Amniotic stem cell (primary cell): ENCODE data around the gene SYT3.
"Not testable (repeated sequence)": the region's sequence is repeated elsewhere in the genome, so short reads cannot be mapped to it uniquely, and the experiment has no call there.

Experiments
- DNase-seq: peaks from one replicate; lab custom pipeline; 2025; lab: John Stamatoyannopoulos, UW

The SYT3 gene

DNA sequence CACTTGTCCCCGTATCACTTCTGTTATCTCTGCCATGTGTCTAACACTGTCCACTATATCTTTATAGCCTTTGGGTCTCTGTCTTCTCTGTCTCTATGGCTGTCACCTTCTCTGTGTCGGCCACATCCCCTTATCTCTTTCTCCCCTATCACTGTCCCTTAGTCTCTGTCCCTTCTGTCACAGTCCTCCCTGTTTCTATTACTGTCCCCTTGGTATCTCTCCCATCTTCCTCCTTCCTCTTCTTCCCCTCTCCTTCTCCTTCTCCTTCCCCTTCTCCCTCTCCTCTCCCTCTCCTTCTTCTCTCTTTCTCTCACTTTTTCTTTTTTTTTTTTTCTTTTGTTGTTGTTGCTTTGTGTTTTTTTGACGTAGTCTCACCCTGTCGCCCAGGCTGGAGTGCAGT is 36.7 kb downstream of the SYT3 start:
- no peak for DNase-seq

DNA sequence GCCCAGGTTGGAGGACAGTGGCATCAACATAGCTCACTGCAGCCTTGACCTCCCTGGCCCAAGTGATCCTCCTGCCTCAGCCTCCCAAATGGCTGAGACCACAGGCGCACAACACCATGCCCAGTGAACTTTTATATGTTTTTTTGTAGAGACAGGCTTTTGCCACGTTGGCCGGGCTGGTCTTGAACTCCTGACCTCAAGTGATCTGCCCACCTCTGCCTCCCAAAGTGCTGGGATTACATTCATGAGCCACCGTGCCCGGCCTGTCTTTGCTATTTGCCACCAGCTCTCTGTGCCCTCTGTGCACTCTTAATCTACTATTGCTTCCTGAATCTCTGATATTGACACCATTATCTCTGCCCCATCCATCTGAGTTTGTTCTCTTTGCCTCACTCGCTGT is 37.2 kb downstream of the SYT3 start:
- DNase-seq, result no peak

DNA sequence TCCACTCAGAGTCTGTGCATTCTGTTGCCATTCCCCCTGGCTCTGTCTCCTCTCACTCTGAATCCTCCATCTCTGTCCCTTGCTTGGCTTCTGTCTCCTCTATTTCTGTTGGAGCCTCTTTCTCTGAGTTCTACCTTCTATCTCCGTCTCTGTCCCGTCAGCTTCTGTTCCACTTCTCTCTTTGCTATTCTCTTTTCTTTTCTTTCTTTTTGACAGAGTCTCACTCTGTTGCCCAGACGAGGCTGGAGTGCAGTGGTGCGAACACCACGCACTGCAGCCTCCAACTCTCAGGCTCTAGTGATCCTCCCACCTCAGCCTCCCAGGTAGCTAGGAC is 37.6 kb downstream of the SYT3 start:
- DNase-seq, result no peak

DNA sequence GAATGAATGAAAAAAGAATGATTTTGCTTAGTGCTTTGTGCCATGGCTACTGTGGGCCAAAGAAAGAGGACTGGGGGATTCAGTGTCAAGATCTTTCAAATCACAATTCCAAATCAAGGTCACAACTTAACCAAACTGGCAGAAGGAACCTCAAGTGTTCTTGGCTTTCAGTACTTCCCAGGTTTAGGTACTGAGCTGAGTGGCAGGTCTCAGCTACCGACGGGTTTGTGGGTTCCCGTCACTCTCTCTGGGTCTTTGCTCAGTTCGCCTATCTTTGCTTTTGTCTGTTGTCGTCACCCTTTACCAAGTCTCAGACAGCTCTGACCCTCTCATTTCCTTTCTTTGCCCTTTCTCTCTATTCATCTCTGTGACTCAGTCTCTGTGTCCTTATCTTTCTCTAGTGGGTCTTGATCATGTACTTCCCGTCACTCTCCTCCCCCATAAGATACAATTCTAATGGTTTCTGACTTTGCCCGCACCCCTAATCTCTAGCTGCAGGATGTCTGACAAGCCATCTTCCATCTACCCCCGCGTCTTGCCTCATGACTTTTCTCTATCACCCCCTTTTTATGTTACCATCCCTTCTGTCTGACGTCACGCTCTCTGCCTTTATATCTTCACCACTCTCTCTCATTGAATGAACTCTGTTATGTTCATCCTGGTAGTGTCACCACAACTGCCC is 38.1 kb downstream of the SYT3 start:
- DNase-seq, result no peak

DNA sequence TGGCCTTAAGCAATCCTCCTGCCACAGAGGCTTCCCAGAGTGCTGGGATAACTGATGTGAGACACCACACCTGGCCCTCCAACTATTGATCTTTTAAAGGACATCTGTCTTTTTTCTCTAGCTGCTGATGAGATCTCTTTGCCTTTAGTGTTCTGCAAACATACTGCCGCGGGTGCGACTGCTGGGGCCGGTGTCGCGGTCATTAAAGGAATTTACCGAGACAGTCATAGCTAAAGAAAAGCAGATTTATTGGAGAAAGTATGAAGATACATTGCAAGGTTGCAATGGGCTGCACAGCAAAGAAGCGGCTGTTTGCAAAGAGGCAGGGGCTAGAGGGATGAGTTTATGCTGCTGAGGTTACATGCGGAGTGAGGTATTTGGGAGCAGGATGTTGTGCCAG is 40.3 kb downstream of the SYT3 start:
- no peak for DNase-seq

DNA sequence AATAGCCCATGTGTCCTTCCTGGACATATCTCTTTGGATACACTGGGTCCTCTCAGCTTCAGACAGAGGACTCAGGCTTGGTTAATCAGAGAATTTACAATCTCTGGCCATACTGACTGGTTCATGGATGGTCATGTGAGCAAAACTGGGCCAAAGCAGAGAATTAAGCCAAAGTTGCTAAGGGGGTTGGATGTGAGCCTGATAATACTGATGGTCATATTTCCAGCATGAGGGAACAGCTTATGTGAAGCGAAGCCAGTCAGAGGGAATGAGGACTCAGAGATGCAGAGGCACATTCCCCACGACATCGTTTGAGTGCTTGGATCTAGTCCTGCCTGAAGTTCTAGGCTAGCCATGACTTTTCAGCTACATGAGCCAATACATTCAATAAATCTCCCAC is 49.5 kb downstream of the SYT3 start:
- DNase-seq, result no peak

DNA sequence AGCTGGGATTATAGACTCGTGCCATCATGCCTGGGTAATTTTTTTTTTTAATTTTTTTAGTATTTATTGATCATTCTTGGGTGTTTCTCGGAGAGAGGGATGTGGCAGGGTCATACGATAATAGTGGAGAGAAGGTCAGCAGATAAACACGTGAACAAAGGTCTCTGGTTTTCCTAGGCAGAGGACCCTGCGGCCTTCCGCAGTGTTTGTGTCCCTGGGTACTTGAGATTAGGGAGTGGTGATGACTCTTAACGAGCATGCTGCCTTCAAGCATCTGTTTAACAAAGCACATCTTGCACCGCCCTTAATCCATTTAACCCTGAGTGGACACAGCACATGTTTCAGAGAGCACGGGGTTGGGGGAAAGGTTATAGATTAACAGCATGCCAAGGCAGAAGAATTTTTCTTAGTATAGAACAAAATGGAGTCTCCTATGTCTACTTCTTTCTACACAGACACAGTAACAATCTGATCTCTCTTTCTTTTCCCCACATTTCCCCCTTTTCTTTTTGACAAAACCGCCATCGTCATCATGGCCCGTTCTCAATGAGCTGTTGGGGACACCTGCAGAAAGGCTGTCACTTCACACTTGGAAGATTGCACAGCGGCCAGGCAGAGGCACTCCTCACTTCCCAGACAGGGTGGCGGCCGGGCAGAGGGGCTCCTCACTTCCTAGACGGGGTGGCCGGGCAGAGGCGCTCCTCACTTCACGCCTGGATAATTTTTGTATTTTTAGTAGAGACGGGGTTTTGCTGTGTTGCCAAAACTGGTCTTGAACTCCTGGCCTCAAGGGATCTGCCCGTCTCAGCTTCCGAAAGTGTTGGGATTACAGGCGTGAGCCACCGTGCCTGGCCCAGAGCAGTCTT is 57.7 kb downstream of the SYT3 start:
- DNase-seq, result not testable (repeated sequence)

DNA sequence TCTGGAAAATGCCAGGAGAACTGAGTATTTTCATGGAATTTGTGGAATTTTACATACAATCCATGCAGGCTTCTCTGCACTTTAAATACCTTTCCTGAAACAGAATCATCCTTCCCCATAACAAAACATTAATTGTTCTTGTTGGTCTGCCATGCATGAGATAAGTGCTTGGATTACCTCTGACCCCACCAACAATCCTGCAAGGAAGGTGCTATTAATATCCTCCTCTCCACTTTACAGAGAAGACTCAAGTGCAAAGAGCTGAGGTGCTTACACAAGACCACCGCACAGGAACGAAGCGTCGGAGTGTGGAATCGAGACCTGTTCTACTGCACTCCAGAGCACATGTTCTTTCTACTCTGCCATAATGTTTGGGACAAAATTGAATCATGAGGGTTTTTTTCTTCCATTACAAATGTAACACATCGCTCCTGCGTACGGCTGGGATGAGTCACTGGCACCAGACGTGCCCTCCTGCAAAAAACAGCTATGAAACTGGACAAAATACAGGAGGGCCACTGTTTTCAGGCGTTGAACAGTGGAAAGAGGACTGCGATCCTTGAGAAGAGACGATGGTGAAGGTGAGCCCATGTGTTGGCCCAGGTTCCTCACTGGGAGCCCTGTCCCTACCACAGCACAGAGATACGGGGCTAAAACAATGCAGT is 58.6 kb downstream of the SYT3 start:
- no peak for DNase-seq

DNA sequence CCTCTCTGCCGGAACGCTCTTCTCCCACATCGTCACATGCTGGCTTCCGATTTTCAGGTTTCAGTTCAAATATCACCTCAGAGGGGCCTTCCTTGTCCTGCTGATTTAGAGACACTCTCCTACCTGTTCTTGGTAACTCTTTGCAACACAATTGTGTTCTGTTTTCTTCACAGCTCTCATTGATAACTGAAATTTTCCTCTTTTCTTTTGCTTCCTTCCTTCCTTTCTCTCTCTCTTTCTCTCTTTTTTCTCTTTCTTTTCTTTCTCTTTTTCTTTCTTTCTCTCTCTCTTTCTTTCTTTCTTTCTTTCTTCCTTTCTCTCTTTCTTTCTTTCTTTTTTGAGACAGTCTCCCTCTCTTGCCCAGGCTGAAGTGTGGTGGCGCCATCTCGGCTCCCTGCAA is 59.4 kb downstream of the SYT3 start:
- DNase-seq, result no peak

DNA sequence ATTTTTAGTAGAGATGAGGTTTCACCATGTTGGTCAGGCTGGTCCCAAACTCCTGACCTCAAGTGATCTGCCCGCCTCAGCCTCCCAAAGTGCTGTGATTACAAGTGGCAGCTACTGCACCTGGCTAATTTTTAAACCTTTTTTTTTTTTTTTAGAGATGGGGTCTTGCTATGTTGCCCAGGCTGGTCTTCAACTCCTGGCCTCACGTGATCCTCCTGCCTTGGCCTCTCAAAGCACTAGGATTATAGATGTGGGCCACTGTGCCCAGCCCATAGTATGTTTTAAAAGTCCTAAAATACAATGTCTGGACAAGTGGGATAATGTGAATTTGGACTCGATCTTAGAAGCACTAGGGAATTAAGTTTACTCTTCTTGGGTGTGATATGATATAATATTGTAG is 62.9 kb downstream of the SYT3 start:
- not testable (repeated sequence) for DNase-seq

DNA sequence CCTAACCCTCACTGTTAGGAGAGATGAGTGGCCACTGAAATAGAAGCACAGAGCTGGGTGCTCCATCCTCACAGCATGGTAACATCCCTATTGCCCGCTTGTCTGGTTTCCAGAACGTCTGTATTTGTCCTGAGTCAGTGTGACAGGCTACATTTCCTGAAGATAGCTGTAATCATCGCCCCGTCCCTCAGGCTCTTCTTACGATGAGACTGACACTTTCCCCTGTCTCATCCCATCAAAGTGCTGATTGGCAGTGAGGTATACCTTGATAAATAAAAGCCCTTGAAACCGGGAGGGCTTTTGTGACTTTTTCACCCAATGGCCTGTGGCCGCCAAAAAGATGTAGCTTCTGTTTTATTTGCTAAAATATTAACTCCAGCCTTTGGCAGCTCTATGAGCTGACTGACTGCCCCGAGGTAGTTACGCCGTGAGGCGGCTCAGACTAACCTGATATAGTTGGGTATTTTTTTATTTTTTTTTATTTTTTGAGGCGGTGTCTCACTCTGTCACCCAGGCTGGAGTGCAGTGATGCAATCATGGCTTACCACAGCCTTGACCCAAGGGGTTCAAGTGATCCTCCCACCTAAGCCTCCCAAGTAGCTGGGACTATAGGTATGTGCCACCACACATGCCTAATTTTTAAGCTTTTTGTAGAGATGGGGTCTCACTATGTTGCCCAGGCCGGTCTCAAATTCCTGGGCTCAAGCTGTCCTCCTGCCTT is 65.8 kb downstream of the SYT3 start:
- no peak for DNase-seq
